Activated CD8-positive, alpha-beta memory T cell treated with anti-CD3 and anti-CD28 coated beads, Interleukin-2, amount 10 ng/mL, durations not matched to agents 7 days and 5 days (primary cell): Measurements from ENCODE around the gene TSPAN9. TPM values are rescaled to one million over a fixed set of nuclear protein-coding genes. Genes with fewer than 3 reads are reported as not detected.
A peak's percentile ranks its signal among the peaks of the same experiment; 100 is the strongest.

Source experiments
- ATAC-seq: fragments of 150-1000 bp; cut with Tn5 transposase; one replicate; pipeline ENCODE4 v1.10.0; 2021; ENCODE audit warnings: moderate library complexity
- CTCF ChIA-PET: fragments of 350-600 bp; sonication (Branson Sonifier 250); formaldehyde crosslinking; loops from one replicate; lab custom pipeline; 2021; ENCODE audit warnings: antibody characterized with exemption; lab: Charles Lee
- DNase-seq: peaks from one replicate; pipeline ENCODE4 v3.0.0-alpha.2; 2020
- H3K27ac Mint-ChIP-seq: one replicate; pipeline ENCODE4 v1.8.0; 2021; ENCODE audit warnings: mild to moderate bottlenecking, mixed read lengths
- H3K27me3 Mint-ChIP-seq: one replicate; pipeline ENCODE4 v1.8.0; 2021; ENCODE audit warnings: mixed read lengths
- H3K36me3 Mint-ChIP-seq: one replicate; pipeline ENCODE4 v1.8.0; 2021; ENCODE audit warnings: mild to moderate bottlenecking, mixed read lengths
- H3K4me1 Mint-ChIP-seq: one replicate; pipeline ENCODE4 v1.8.0; 2021; ENCODE audit warnings: mixed read lengths
- H3K4me3 Mint-ChIP-seq: one replicate; pipeline ENCODE4 v1.8.0; 2021; ENCODE audit warnings: mild to moderate bottlenecking, moderate library complexity, mixed read lengths
- H3K9me3 Mint-ChIP-seq: one replicate; pipeline ENCODE4 v1.8.0; 2022; ENCODE audit warnings: low read depth, mixed read lengths
- total RNA-seq, 2 experiments: library from RNA; stranded (reverse); gene quantifications; one replicate each; pipeline ENCODE4 v1.2.3, GENCODE V29; 2021

TSPAN9 gene
- total RNA-seq, 2 experiments from 2014 or later, result not detected

- CTCF ChIA-PET, result no interaction called here
- no peak overlapping the region for H3K27ac Mint-ChIP-seq
- H3K4me1 Mint-ChIP-seq, result no peaks in the 10 kb centered on the region
- peaks cover 2% of the 10 kb centered on the region for H3K27me3 Mint-ChIP-seq
- DNase-seq, result no peak
- no peaks in the 10 kb centered on the region for H3K36me3 Mint-ChIP-seq
- no peak for ATAC-seq
- H3K9me3 Mint-ChIP-seq, result no peaks in the 10 kb centered on the region
- no peak overlapping the region for H3K4me3 Mint-ChIP-seq
These were observed 64.5 kb downstream of the TSPAN9 start for GRCh38 chr12:3141339-3142321.

DNA sequence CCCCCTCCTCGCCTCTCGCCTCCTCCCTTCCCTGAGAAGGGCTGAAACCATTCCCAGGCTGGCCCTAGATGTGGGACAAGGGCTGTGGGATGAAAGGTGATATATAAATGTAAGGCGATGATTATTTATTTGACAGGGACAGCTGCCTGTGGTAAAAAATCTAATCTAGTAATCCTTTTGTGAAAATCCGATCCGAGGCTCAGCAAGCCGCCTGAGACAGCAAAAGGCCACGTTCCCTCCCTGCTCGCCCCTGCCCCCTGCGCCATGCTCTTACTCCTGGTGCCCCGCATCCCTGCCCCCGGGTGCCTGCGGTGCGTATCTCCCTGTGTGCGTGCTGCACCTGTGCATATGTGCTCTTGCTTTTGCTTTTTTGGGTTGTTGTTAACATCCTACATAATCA, 65.2 kb downstream of the TSPAN9 start:
- H3K36me3 Mint-ChIP-seq, result no peaks in the 10 kb centered on the region
- peaks cover 5% of the 10 kb centered on the region for H3K27me3 Mint-ChIP-seq
- H3K9me3 Mint-ChIP-seq, result no peaks in the 10 kb centered on the region
- no peak overlapping the region for H3K27ac Mint-ChIP-seq
- no peak for DNase-seq
- ATAC-seq, result no peak
- no peak overlapping the region for H3K4me3 Mint-ChIP-seq
- CTCF ChIA-PET, result interaction anchor here (1.2 kb wide), 1 partner anchor 66 kb away, joined by 3 read pairs; no protein-coding TSS in a partner anchor
- no peaks in the 10 kb centered on the region for H3K4me1 Mint-ChIP-seq

GRCh38 chr12:3144495-3144894, 67.3 kb downstream of the TSPAN9 start:
- no peaks in the 10 kb centered on the region for H3K4me1 Mint-ChIP-seq
- no peak for ATAC-seq
- H3K9me3 Mint-ChIP-seq, result no peaks in the 10 kb centered on the region
- no peak for DNase-seq
- peaks cover 9% of the 10 kb centered on the region for H3K27me3 Mint-ChIP-seq
- CTCF ChIA-PET, result interaction anchor here (0.9 kb wide), 1 partner anchor 9 kb away, joined by 4 read pairs; no protein-coding TSS in a partner anchor
- H3K36me3 Mint-ChIP-seq, result no peaks in the 10 kb centered on the region
- H3K4me3 Mint-ChIP-seq, result no peak overlapping the region
- H3K27ac Mint-ChIP-seq, result no peak overlapping the region

- H3K4me1 Mint-ChIP-seq, result no peaks in the 10 kb centered on the region
- ATAC-seq (no peak), DNase-seq (no peak)
- H3K27ac Mint-ChIP-seq, result no peak overlapping the region
- no peak overlapping the region for H3K4me3 Mint-ChIP-seq
- H3K27me3 Mint-ChIP-seq, result peaks cover 9% of the 10 kb centered on the region
- H3K36me3 Mint-ChIP-seq, result no peaks in the 10 kb centered on the region
- H3K9me3 Mint-ChIP-seq, result no peaks in the 10 kb centered on the region
- CTCF ChIA-PET, result interaction anchor here (0.9 kb wide), 1 partner anchor 10 kb away, joined by 4 read pairs; no protein-coding TSS in a partner anchor
These were observed 67.9 kb downstream of the TSPAN9 start for GRCh38 chr12:3145033-3145432.

GRCh38 chr12:3145546-3146310, 68.5 kb downstream of the TSPAN9 start:
- Mint-ChIP-seq H3K9me3 (no peaks in the 10 kb centered on the region), H3K27me3 (peaks cover 16% of the 10 kb centered on the region)
- CTCF ChIA-PET, result no interaction called here

DNA sequence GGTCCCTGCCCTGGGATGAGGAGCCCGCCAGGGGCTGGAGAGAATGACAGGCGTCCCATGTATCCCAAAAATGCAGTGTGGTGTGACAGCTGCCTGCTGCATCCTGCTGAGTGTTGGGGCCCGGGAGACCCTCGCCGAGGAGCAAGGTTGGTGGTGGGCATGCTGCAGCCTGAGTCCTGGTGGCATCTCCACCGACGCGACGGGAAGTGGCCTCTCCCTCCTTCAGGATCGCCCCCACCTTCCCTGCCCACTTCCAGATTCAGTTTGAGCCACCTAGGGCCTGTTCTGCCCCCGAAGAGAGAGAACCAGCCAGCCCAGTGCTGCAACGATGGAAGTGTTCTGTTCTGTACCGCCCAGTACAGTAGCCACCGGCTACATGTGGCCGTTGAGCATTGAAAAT, 70.1 kb downstream of the TSPAN9 start:
- ATAC-seq (no peak), DNase-seq (no peak)
- Mint-ChIP-seq H3K9me3 (no peaks in the 10 kb centered on the region), H3K4me1 (no peaks in the 10 kb centered on the region), H3K36me3 (no peaks in the 10 kb centered on the region), H3K4me3 (no peak overlapping the region), H3K27ac (no peak overlapping the region), H3K27me3 (peaks cover 24% of the 10 kb centered on the region)
- CTCF ChIA-PET, result no interaction called here

More at GRCh38 chr12:3145546-3146310, 68.5 kb downstream of the TSPAN9 start:
- Mint-ChIP-seq H3K27ac (no peak overlapping the region), H3K4me1 (no peaks in the 10 kb centered on the region), H3K36me3 (no peaks in the 10 kb centered on the region), H3K4me3 (no peak overlapping the region)
- DNase-seq, result no peak
- no peak for ATAC-seq

DNA sequence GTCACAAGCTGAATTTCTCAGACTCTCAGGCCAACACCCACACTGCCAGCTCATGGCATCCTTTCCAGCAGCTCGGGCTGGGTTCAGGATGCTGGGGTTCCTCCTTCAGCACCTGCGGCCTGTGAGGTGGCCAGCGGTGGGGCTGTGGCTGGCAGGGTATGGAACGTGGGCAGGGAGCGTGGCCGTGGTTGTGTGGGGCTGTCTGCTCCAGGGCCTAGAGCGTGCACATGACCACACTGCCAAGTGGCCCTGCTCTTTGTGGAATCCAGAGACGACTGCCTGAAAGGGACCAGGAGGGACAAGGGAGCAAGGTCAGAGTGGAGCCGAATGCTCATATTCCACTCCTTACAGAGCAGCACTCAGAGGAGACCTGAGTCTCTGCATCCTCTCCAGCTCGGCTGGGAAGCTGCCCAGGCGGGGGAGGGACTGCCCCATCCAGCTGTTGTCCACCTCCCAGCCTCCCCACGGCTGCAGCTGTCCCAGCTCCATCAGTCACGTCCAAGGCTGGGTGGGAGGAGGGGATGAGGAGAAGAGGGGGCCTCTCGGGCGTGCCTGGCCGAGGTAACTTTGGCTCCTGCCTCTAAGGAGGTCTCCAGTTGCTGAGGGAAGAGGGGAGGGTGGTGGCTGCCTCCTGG, 71.3 kb downstream of the TSPAN9 start:
- H3K36me3 Mint-ChIP-seq, result no peaks in the 10 kb centered on the region
- ATAC-seq (no peak), DNase-seq (no peak)
- no peaks in the 10 kb centered on the region for H3K9me3 Mint-ChIP-seq
- no peak overlapping the region for H3K4me3 Mint-ChIP-seq
- CTCF ChIA-PET, result no interaction called here
- peaks cover 29% of the 10 kb centered on the region for H3K27me3 Mint-ChIP-seq
- no peak overlapping the region for H3K27ac Mint-ChIP-seq
- H3K4me1 Mint-ChIP-seq, result peaks cover 4% of the 10 kb centered on the region

DNA sequence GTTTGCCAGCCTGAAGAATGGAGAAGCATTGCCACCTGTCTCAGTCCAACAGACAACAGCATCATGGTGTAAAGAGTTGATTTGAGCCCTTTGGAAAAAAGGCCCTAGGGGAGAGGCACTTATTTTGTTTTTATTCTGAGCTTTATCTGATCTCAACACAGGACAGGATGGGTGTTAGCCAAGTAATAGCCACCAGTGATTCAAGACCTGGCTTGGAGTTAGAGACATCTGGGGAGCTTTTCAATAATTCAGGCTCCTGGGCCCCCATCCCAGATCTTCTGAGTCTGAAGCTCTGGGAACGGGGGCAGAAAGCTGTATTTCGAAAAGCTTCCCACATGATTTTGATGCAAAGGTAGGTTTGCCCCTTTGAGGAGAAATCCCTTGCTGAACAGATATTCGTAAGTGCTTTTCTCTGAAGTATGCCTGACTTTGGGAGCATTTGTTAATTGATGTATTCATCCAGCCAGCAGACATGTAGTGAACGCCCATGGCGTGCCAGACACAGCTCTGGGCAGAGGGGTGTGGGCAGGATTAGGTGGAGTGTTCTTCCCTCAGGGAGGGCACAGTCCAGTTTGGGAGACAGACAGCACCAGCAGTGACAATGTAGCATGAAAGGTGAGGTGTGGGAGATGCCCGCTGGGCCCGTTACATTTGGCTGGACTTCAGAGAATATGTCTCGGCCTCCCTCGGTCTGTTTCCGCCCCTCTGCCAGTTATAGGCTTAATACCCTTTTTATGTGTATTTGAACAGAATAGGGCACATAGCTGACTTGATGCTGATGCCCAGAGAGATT, 72.5 kb downstream of the TSPAN9 start:
- Mint-ChIP-seq H3K36me3 (no peaks in the 10 kb centered on the region), H3K9me3 (no peaks in the 10 kb centered on the region), H3K4me3 (no peak overlapping the region), H3K27ac (no peak overlapping the region), H3K27me3 (peaks cover 35% of the 10 kb centered on the region), H3K4me1 (peaks cover 4% of the 10 kb centered on the region)
- CTCF ChIA-PET, result no interaction called here
- DNase-seq (no peak), ATAC-seq (no peak)

DNA sequence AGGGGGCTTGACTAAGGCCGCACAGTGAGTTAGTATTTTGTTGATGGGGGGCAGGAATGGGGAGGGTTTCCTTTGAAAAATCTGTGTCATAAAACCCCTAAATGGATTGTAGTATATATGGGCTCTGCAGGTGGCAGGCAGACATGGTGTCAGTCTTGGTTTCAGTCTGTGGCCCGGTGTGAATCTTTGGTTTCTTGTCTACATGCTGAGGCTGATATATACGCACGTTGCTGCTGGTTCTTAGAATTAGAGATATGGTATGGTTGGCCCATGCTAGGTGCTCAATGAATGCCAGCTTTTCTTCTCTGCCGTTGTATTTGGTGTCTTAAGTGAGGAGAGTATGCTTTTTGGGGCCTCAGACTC, 73.1 kb downstream of the TSPAN9 start:
- DNase-seq (no peak), ATAC-seq (no peak)
- no peak overlapping the region for H3K4me3 Mint-ChIP-seq
- H3K27ac Mint-ChIP-seq, result no peak overlapping the region
- H3K4me1 Mint-ChIP-seq, result peaks cover 4% of the 10 kb centered on the region
- no peaks in the 10 kb centered on the region for H3K9me3 Mint-ChIP-seq
- H3K36me3 Mint-ChIP-seq, result no peaks in the 10 kb centered on the region
- peaks cover 38% of the 10 kb centered on the region for H3K27me3 Mint-ChIP-seq
- CTCF ChIA-PET, result no interaction called here

DNA sequence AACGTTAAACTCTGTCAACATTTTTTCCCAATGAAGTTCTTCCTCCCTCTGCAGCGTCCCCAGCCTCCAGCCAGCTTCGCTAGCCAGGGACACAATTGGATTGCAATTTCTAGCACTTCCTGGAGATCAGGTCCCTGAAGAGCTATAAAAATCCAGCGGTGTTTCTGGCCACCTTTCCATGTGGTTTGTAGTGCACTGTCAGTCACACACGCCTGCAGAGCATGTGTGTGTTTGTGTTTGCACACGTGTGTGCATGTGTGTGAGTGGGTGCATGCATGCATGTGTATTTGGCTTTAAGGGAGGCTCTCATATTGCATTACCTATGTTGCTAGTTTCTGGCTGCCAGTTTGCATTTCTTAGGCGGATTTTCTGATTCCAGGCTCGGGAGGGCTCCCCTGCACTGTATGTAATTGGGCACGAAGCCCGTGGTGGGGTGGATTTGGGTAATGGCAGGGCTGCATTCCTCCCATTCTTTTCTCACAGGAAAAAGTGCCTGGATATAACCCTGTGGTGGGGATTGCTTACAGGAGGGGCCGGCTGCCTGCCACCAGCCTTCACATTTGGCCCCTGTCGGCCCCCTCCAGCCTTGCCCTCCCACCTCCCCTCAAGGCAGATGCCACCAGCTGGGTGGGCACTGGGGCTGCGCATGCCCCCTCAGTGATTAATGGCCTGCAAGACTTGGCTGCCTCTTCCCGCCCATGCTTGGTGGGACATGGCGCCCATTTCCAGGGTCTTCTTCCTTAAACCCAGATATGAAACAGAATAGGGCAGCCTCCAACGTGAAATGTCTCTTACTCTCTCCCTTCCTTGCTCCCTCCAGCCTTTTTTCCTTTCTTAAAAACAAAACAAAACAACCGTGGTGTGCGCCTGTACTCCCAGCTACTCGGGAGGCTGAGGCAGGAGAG, 74.0 kb downstream of the TSPAN9 start:
- no peak for ATAC-seq
- CTCF ChIA-PET, result no interaction called here
- Mint-ChIP-seq H3K36me3 (no peaks in the 10 kb centered on the region), H3K27ac (no peak overlapping the region), H3K4me3 (no peak overlapping the region), H3K9me3 (no peaks in the 10 kb centered on the region), H3K27me3 (peaks cover 38% of the 10 kb centered on the region), H3K4me1 (peaks cover 4% of the 10 kb centered on the region)
- DNase-seq, result no peak

GRCh38 chr12:3152011-3152511, 74.9 kb downstream of the TSPAN9 start:
- peaks cover 4% of the 10 kb centered on the region for H3K4me1 Mint-ChIP-seq
- H3K27me3 Mint-ChIP-seq, result peaks cover 35% of the 10 kb centered on the region
- no peak for ATAC-seq
- no peak for DNase-seq
- no peaks in the 10 kb centered on the region for H3K36me3 Mint-ChIP-seq
- no peak overlapping the region for H3K4me3 Mint-ChIP-seq
- CTCF ChIA-PET, result no interaction called here
- H3K9me3 Mint-ChIP-seq, result no peaks in the 10 kb centered on the region
- no peak overlapping the region for H3K27ac Mint-ChIP-seq

- Mint-ChIP-seq H3K4me3 (no peak overlapping the region), H3K36me3 (no peaks in the 10 kb centered on the region), H3K27ac (no peak overlapping the region), H3K27me3 (peaks cover 33% of the 10 kb centered on the region), H3K9me3 (no peaks in the 10 kb centered on the region), H3K4me1 (peaks cover 4% of the 10 kb centered on the region)
- CTCF ChIA-PET, result interaction anchor here (1.1 to 1.3 kb wide), 3 partner anchors 18 to 50 kb away, joined by 3 read pairs; no protein-coding TSS in a partner anchor
- DNase-seq (peak; percentile 47), ATAC-seq (peak; percentile 42)
These were observed 75.7 kb downstream of the TSPAN9 start for GRCh38 chr12:3152892-3153291.
